ENCODE results near the gene HDAC8.
"Not testable (repeated sequence)": the region's sequence is repeated elsewhere in the genome, so short reads cannot be mapped to it uniquely, and the experiment has no call there.

HDAC8 gene

DNA sequence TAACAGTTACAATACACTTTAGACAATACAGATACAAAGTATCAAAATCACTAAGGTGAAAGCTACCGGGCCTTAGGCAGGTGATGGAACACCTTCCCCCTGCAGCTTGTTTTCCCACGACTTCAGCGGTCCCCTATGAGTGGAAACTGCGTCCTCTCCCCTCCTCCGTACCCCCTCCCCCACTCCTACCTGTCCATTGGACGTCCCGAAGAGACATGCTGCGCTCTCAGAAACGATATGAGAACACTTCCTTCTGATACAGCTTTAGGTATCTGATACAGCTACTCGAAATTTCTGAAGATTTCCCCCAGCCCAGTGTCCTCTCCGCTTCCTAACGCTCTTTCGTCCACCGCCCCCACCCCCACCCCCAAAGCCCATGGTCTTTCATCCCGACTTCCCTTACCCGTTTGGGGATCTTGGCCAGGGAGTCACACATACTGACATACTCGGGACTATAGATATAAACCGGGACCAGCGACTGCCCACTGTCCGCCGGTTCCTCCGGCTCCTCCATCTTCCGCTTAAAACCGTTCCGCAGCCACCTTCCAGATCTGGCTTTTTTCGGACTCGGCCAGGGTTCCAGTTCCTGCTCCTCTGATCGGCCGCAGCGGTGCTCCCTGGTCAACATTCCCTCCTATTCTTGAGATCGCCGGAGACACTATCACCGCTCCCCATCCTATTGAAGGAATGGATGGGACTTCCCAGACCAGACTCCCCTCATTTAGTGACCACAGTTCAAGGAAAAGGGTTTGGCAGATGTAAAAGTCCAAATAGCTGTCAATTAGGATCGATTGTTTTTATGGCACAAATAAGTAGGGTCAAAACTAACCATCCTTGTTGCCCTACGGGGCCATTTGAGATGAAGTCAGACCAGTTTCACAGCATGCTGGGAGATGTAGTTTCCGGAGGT is at the start of gene HDAC8:
Gene HDAC8 (minus strand): TSS at position 596 of the 910 bp plus-strand sequence. CDS start 82 bp downstream, at position 514.
- Histone ChIP-seq H3K9me3 (ENCODE audit: insufficient read depth, low read depth, low read length) (no peaks in the 10 kb centered on the region), H3K4me3 (ENCODE audit: low read length) (peak within 1 kb of the TSS; percentile 100), H3K9ac (ENCODE audit: low read depth, low read length) (peak within 1 kb of the TSS; percentile 96), H3K36me3 (ENCODE audit: insufficient read depth, low read depth, low read length) (peaks cover 25% of the 10 kb centered on the region; the same call in 1 of the 2 replicates), H3K27ac (ENCODE audit: low read length) (peak within 1 kb of the TSS; percentile 92), H3K27me3 (ENCODE audit: insufficient read depth, low read length) (no peaks in the 10 kb centered on the region), H3K4me1 (ENCODE audit: insufficient read depth, low read length) (no peaks in the 10 kb centered on the region)

DNA sequence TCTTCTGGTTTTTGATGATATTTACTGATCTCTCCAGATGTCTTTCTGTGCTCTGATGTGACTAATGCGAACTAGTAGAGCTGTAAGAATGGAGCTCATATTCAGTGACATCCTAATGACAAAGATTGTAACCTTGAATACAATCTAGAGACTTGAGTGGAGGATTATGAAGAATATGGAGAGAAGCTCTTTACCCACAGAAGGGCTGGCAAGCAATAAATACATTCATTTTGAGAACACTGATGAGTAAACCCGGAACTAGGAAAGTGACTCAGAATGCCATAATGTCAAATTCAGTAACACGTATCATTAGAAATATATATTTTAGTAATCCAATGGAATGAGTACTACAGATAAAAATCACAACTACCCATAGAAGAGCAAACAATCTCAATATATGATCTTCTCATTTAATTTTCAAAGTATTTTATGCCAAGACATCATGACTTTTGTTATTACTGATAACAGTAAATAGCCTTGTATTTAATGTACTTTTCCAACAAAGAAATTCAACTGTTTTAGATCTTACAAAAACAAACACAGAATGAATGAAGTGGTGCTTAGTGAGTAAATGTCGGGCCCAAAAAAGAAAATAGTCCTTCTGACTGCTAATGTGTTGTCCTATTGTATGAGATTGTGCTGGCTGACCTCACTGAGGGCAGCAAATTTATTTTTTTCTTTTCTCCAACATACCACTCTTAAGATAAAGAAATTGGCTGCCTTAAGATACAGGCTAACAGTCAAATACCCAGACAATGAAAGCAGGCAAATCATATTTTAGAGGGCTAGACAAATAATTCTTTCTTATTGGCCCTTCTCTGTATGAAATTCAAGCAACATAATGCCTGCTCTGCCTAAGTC is 49.2 kb upstream of the HDAC8 start:
- H3K4me3 ChIP-seq (ENCODE audit: low read length) = no peak overlapping the region
- H3K36me3 ChIP-seq (ENCODE audit: insufficient read depth, low read depth, low read length) = no peaks in the 10 kb centered on the region
- no peaks in the 10 kb centered on the region for H3K9me3 ChIP-seq (ENCODE audit: insufficient read depth, low read depth, low read length)
- H3K4me1 ChIP-seq (ENCODE audit: insufficient read depth, low read length) = no peaks in the 10 kb centered on the region
- no peak overlapping the region for H3K27ac ChIP-seq (ENCODE audit: low read length)
- no peaks in the 10 kb centered on the region for H3K27me3 ChIP-seq (ENCODE audit: insufficient read depth, low read length)
- no peak overlapping the region for H3K9ac ChIP-seq (ENCODE audit: low read depth, low read length)

DNA sequence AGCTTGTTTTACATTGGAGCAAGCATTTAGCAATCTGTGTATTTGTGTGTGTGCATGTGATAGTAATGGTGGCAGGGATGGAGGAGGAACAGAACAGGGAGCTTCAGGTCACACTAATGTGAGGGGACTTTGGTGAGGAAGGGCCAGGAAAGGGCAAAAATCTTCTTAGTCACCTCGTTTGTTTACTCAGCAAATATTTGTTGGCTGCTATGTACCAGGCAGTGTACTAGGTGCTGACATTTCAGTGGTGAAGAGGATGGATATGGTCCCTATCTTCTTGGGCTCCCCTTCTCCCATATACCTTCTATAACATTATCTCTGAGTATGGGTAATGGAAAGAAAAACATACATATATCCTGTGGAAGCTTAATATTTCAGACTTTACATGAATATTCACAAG is 48.5 kb upstream of the HDAC8 start:
- no peak overlapping the region for H3K27ac ChIP-seq (ENCODE audit: low read length)
- H3K4me1 ChIP-seq (ENCODE audit: insufficient read depth, low read length) = no peaks in the 10 kb centered on the region
- H3K9me3 ChIP-seq (ENCODE audit: insufficient read depth, low read depth, low read length) = no peaks in the 10 kb centered on the region
- no peak overlapping the region for H3K4me3 ChIP-seq (ENCODE audit: low read length)
- no peak overlapping the region for H3K9ac ChIP-seq (ENCODE audit: low read depth, low read length)
- no peaks in the 10 kb centered on the region for H3K27me3 ChIP-seq (ENCODE audit: insufficient read depth, low read length)
- H3K36me3 ChIP-seq (ENCODE audit: insufficient read depth, low read depth, low read length) = no peaks in the 10 kb centered on the region

DNA sequence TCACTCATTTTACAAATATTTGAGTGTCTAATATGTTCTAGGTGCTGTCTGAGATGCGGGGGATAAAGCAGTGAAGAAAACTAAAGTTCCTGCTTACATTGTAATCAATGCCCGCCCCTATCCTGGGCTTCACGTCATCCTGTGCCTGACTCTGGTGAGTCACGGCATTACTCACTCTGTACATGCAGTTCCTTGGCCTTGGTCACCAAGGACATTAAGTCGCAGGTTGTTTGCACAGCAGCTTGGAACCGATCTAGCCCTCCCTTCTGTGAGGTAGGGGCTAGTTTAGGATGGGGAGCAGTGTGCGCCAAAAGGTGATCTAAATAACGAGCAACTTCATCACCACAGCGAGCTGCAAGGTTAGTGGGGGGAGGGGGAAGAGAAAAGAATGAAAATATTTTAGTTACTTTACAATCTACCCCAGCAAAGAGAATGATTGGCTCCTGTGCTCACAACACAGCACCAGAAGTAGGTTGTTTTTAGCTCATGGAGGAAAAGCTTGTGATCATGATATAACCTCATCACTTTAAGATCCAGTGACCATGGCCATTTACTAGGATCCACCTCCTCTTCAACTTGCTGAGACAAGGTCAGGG is 48.0 kb upstream of the HDAC8 start:
- Histone ChIP-seq H3K36me3 (ENCODE audit: insufficient read depth, low read depth, low read length) (no peaks in the 10 kb centered on the region), H3K9ac (ENCODE audit: low read depth, low read length) (no peak overlapping the region), H3K27ac (ENCODE audit: low read length) (no peak overlapping the region), H3K4me1 (ENCODE audit: insufficient read depth, low read length) (no peaks in the 10 kb centered on the region), H3K27me3 (ENCODE audit: insufficient read depth, low read length) (no peaks in the 10 kb centered on the region), H3K9me3 (ENCODE audit: insufficient read depth, low read depth, low read length) (no peaks in the 10 kb centered on the region), H3K4me3 (ENCODE audit: low read length) (no peak overlapping the region)

DNA sequence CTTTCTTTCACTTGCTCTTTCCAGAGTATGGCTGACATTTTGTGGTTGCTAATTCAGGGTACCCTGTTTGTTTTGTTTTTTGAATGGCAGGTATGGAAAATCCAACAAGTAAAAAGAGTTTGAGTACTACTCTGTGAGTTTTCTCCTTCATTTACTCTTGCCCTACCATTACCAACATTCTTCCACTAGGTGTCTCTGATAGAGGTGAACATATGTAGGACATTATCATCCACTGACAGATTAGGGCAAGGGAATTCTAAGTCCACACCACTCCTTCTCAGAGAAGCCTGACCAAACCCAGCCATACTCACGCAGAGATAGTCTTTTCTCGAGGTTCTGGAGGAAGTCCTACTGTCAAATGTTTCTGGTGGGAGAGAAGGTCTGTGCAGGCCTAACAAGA is 36.7 kb upstream of the HDAC8 start:
- Histone ChIP-seq H3K4me3 (ENCODE audit: low read length) (no peak overlapping the region), H3K27ac (ENCODE audit: low read length) (no peak overlapping the region), H3K9me3 (ENCODE audit: insufficient read depth, low read depth, low read length) (no peaks in the 10 kb centered on the region), H3K4me1 (ENCODE audit: insufficient read depth, low read length) (no peaks in the 10 kb centered on the region), H3K36me3 (ENCODE audit: insufficient read depth, low read depth, low read length) (no peaks in the 10 kb centered on the region), H3K27me3 (ENCODE audit: insufficient read depth, low read length) (no peaks in the 10 kb centered on the region), H3K9ac (ENCODE audit: low read depth, low read length) (no peak overlapping the region)

DNA sequence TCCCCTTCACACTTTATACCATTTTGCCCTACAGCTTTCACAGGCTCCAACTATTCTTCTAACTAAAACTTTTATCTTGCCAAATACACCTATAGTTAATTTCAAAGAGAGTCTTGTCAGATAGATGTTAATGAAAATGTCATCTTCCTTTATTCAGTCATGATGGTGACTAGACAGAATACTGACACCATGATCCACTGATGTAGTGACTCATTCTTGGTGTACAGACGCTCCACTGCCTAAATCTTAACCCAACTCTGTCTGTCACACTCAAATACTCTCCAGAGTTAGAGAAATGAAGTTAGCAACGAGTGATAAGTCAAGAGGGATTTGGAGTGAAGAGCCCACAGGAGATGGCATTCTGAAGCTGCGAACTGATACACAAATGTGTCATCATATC is 32.1 kb upstream of the HDAC8 start:
- no peak overlapping the region for H3K9ac ChIP-seq (ENCODE audit: low read depth, low read length)
- H3K9me3 ChIP-seq (ENCODE audit: insufficient read depth, low read depth, low read length) = no peaks in the 10 kb centered on the region
- no peak overlapping the region for H3K27ac ChIP-seq (ENCODE audit: low read length)
- no peak overlapping the region for H3K4me3 ChIP-seq (ENCODE audit: low read length)
- H3K27me3 ChIP-seq (ENCODE audit: insufficient read depth, low read length) = no peaks in the 10 kb centered on the region
- no peaks in the 10 kb centered on the region for H3K36me3 ChIP-seq (ENCODE audit: insufficient read depth, low read depth, low read length)
- no peaks in the 10 kb centered on the region for H3K4me1 ChIP-seq (ENCODE audit: insufficient read depth, low read length)

DNA sequence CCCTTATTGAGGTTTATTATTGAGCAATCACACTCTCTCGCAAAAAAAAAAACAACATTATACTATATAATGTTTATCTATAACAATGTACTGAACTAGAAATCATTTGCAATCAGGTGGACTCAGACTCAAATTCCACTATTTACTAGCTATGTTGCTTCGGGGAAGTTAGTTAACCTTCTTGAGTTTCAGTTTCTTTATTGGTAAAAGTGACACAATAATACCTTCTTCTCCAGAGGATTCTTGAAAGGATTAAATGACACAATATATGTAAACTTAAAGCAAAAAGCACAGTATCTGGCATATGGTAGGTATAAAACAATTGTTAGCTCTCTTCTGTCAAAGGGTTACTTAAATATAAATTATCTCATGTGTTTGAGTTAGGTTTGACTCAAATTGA is 31.5 kb upstream of the HDAC8 start:
- H3K4me1 ChIP-seq (ENCODE audit: insufficient read depth, low read length) = no peaks in the 10 kb centered on the region

DNA sequence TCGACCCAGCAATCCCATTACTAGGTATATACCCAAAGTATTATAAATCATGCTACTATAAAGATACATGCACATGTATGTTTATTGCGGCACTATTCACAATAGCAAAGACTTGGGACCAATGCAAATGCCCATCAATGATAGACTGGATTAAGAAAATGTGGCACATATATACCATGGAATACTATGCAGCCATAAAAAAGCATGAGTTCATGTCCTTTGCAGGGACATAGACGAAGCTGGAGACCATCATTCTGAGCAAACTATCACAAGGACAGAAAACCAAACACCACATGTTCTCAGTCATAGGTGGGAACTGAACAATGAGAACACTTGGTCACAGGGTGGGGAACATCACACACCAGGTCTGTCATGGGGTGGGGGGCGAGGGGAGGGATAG is 18.4 kb upstream of the HDAC8 start:
- not testable (repeated sequence) for H3K27me3 ChIP-seq (ENCODE audit: insufficient read depth, low read length); H3K9me3 ChIP-seq (ENCODE audit: insufficient read depth, low read depth, low read length); H3K4me3 ChIP-seq (ENCODE audit: low read length); H3K9ac ChIP-seq (ENCODE audit: low read depth, low read length); H3K27ac ChIP-seq (ENCODE audit: low read length); H3K4me1 ChIP-seq (ENCODE audit: insufficient read depth, low read length); H3K36me3 ChIP-seq (ENCODE audit: insufficient read depth, low read depth, low read length)

More for the DNA sequence above, 31.5 kb upstream of the HDAC8 start:
- Histone ChIP-seq H3K9me3 (ENCODE audit: insufficient read depth, low read depth, low read length) (no peaks in the 10 kb centered on the region), H3K9ac (ENCODE audit: low read depth, low read length) (no peak overlapping the region), H3K4me3 (ENCODE audit: low read length) (no peak overlapping the region), H3K27me3 (ENCODE audit: insufficient read depth, low read length) (no peaks in the 10 kb centered on the region), H3K27ac (ENCODE audit: low read length) (no peak overlapping the region), H3K36me3 (ENCODE audit: insufficient read depth, low read depth, low read length) (no peaks in the 10 kb centered on the region)

DNA sequence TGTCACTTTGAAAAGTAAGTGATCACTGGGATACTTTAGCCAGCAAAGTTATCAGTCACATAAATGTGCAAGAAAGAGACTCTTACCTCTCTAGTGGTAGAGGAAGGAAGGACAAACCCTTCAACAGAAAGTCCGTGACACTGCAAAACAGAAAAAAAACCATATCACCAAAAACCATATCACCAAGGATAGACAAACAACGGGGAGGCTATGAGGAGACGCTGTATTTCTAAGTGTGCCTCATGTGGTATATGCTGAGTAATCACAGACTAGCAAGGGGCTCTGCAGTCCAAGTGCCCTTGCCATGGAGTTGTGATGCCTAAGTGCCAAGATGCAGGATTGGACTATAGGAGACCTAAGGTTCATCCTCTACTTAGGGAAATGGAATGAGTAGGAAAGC is 11.5 kb upstream of the HDAC8 start:
- Histone ChIP-seq H3K4me3 (ENCODE audit: low read length) (no peak overlapping the region), H3K4me1 (ENCODE audit: insufficient read depth, low read length) (no peaks in the 10 kb centered on the region), H3K27ac (ENCODE audit: low read length) (no peak overlapping the region), H3K27me3 (ENCODE audit: insufficient read depth, low read length) (no peaks in the 10 kb centered on the region), H3K9me3 (ENCODE audit: insufficient read depth, low read depth, low read length) (no peaks in the 10 kb centered on the region), H3K36me3 (ENCODE audit: insufficient read depth, low read depth, low read length) (no peaks in the 10 kb centered on the region), H3K9ac (ENCODE audit: low read depth, low read length) (no peak overlapping the region)

DNA sequence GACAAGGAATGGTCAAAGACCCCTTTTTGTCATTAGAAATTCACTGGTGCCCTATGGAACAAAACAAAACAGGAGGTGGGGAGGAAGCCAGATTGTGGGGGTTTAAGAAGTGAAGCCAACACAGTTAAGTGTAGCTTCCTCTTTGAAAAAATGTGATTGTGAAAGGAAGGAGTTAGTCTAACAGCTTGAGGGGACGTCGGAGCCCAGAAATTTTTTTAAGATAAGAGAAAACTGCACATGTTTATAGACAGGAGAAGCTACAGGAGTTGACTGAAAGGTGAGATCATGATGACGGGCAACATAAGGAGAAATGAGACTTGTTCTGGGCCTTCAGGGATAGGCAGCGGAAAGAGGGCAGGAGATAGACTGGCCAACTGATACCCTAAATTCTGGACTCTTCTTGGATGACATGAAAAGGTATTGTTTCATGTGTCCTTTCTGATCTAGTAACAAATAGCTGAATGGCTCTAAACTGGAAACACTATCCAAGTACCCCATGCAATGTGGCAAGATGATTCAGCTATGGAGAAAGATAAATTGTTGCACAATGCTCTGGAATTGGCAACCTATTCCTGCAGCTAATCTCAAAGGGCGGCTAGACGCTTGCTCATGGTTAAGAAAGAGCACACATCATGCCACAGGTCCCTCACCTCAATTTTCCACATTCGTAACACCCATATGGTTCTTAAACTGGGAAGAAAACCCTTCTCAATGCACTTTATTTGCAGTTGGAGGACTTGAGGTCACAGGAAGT is 3.7 kb upstream of the HDAC8 start:
- Histone ChIP-seq H3K4me1 (ENCODE audit: insufficient read depth, low read length) (no peaks in the 10 kb centered on the region), H3K36me3 (ENCODE audit: insufficient read depth, low read depth, low read length) (no peaks in the 10 kb centered on the region), H3K9me3 (ENCODE audit: insufficient read depth, low read depth, low read length) (no peaks in the 10 kb centered on the region), H3K9ac (ENCODE audit: low read depth, low read length) (no peak overlapping the region), H3K27ac (ENCODE audit: low read length) (no peak overlapping the region), H3K27me3 (ENCODE audit: insufficient read depth, low read length) (no peaks in the 10 kb centered on the region), H3K4me3 (ENCODE audit: low read length) (no peak overlapping the region)

DNA sequence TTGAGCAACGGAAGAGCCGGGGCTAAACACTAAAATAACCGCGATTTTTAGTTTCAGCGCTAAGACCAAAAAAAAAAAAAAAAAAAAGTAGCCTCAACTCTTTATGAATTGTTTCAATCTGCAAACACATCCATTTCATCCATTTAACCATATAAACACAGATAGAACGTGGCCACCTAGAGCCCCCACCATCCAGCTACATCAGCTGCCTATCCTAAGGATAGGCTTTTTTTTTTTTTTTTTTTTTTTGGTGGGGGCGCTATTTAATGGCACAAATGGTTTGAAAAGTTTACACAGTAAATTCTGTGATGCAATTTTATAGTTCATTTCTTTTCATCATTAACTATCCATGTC is 492 bp upstream of the HDAC8 start:
- Histone ChIP-seq H3K9me3 (ENCODE audit: insufficient read depth, low read depth, low read length) (no peaks in the 10 kb centered on the region), H3K36me3 (ENCODE audit: insufficient read depth, low read depth, low read length) (peaks cover 19% of the 10 kb centered on the region; the same call in 1 of the 2 replicates), H3K4me3 (ENCODE audit: low read length) (peak overlapping the region; percentile 100), H3K9ac (ENCODE audit: low read depth, low read length) (peak overlapping the region; percentile 96; the same call in 1 of the 2 replicates), H3K27me3 (ENCODE audit: insufficient read depth, low read length) (no peaks in the 10 kb centered on the region), H3K4me1 (ENCODE audit: insufficient read depth, low read length) (no peaks in the 10 kb centered on the region), H3K27ac (ENCODE audit: low read length) (no peak overlapping the region)

Measured in iPS-20b (cell line).